ENCODE results near the gene UST.
"Not testable (repeated sequence)": the region's sequence is repeated elsewhere in the genome, so short reads cannot be mapped to it uniquely, and the experiment has no call there.

DNA sequence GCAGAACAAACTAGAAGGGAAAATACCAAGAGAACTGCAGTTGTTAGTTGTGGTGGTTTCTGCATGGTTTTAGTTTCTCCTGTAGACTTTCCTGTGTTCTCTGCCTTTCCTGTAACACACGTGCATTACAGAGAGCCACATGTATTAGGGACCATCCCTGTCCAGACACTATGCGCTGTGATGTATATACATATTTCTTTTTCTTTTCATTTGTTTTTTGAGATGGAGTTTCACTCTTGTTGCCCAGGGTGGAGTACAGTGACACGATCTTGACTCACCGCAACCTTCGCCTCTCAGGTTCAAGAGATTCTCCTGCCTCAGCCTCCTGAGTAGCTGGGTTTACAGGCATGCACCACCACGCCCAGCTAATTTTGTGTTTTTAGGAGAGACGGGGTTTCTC is 292.2 kb downstream of the UST start:
- TF ChIP-seq, protein P1, sequence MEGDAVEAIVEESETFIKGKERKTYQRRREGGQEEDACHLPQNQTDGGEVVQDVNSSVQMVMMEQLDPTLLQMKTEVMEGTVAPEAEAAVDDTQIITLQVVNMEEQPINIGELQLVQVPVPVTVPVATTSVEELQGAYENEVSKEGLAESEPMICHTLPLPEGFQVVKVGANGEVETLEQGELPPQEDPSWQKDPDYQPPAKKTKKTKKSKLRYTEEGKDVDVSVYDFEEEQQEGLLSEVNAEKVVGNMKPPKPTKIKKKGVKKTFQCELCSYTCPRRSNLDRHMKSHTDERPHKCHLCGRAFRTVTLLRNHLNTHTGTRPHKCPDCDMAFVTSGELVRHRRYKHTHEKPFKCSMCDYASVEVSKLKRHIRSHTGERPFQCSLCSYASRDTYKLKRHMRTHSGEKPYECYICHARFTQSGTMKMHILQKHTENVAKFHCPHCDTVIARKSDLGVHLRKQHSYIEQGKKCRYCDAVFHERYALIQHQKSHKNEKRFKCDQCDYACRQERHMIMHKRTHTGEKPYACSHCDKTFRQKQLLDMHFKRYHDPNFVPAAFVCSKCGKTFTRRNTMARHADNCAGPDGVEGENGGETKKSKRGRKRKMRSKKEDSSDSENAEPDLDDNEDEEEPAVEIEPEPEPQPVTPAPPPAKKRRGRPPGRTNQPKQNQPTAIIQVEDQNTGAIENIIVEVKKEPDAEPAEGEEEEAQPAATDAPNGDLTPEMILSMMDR (IDR thresholded peaks at IDR 0.05): not testable (repeated sequence)
- not testable (repeated sequence) for TF ChIP-seq POLR2A, EP300 (IDR thresholded peaks at IDR 0.05)
